ENCODE data around the gene MESP2. TPM values are rescaled to one million over a fixed set of nuclear protein-coding genes. Genes with fewer than 3 reads are reported as not detected.

The MESP2 gene
- total RNA-seq, 1 experiment from 2014 or later: 0.28 TPM

DNA sequence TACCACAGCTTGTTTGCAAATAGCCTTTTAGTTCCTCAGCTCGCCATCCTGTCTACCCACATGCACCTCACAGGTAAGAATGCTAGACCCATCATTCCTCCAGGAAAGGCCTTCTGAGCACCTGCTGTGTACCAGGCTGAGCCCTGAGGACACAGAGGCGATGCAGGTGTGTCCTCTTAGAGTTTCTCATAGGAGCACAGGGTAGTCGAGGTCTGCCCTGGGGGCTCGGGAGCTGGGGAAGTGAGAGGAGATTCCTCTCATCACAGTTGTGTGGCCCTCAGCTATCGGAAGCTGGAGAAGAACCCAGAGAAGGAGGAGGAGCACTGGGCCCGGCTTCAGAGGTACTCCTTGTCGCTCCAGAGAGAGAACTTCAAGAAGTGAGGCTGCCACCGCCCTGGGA, 33.1 kb upstream of the MESP2 start:
- no peak overlapping the region for H2BK5ac ChIP-seq (ENCODE audit: insufficient read length, low read length)
- H3K36me3 Mint-ChIP-seq (ENCODE audit: insufficient read depth in 1 of 3, low read depth in 3 of 3): no peaks in the 10 kb centered on the region
- no peak overlapping the region for H2BK15ac ChIP-seq (ENCODE audit: low read depth, low read length)
- H4K91ac ChIP-seq (ENCODE audit: insufficient read length, low read depth, low read length): no peak overlapping the region
- H3K18ac ChIP-seq (ENCODE audit: insufficient read length, low read depth, low read length): no peak overlapping the region
- no peak overlapping the region for H2AK5ac ChIP-seq (ENCODE audit: insufficient read length, low read length)
- no peak overlapping the region for H2BK120ac ChIP-seq (ENCODE audit: low read depth, low read length, poor library complexity, severe bottlenecking)
- no peak overlapping the region for H3T11ph ChIP-seq (ENCODE audit: low read length)
- DNase-seq: no peak
- H3K4me1 ChIP-seq (ENCODE audit: insufficient read depth, low read length): no peaks in the 10 kb centered on the region; the same call in 1 of the 2 replicates
- no peak overlapping the region for H3K4me3 Mint-ChIP-seq
- H3K27ac ChIP-seq (ENCODE audit: insufficient read length, low read depth, low read length): no peak overlapping the region
- peaks cover 8% of the 10 kb centered on the region for H3K23me2 ChIP-seq (ENCODE audit: insufficient read length, low read depth, low read length, poor library complexity, severe bottlenecking)
- no peak overlapping the region for H2AFZ ChIP-seq (ENCODE audit: low read length)
- H3K27me3 Mint-ChIP-seq (ENCODE audit: low read depth): peaks cover 23% of the 10 kb centered on the region
- H3K4me2 ChIP-seq (ENCODE audit: insufficient read depth, insufficient read length, low read length): no peak overlapping the region
- no peaks in the 10 kb centered on the region for H3K9me3 Mint-ChIP-seq
- no peak overlapping the region for H4K8ac ChIP-seq (replicated peaks; ENCODE audit: insufficient read length, low read depth, low read length)
- no peak overlapping the region for H2BK12ac ChIP-seq (ENCODE audit: insufficient read length, low read depth, low read length)
- no peaks in the 10 kb centered on the region for H3K79me1 ChIP-seq (ENCODE audit: insufficient read depth, low read depth, low read length, poor library complexity, severe bottlenecking)
- no peak overlapping the region for H3K9ac ChIP-seq (ENCODE audit: extremely low read depth, insufficient read length, low read length)
- no peaks in the 10 kb centered on the region for H4K20me1 ChIP-seq (ENCODE audit: control insufficient read depth, insufficient read depth, insufficient read length)
- no peak overlapping the region for H3K4ac ChIP-seq (ENCODE audit: low read depth, low read length)
- peaks cover 5 to 7% of the 10 kb centered on the region in 2 experiments; a peak in 3 of 4 replicates for H3K4me1 Mint-ChIP-seq
- H2BK20ac ChIP-seq (ENCODE audit: low read depth, low read length, poor library complexity, severe bottlenecking): no peak overlapping the region
- H3K79me2 ChIP-seq (ENCODE audit: insufficient read depth, low read length): no peaks in the 10 kb centered on the region
- H3K27me3 ChIP-seq (ENCODE audit: insufficient read depth, low read length): peaks cover 11% of the 10 kb centered on the region
- H3K56ac ChIP-seq (ENCODE audit: insufficient read length, low read depth, low read length): no peak overlapping the region
- no peak overlapping the region for H3K23ac ChIP-seq (ENCODE audit: insufficient read length, low read depth, low read length)
- no peak overlapping the region for H4K5ac ChIP-seq (ENCODE audit: insufficient read length, low read depth, low read length)
- no peak overlapping the region for H3K14ac ChIP-seq (ENCODE audit: insufficient read depth, low read length)
- H3K9me3 ChIP-seq (ENCODE audit: control insufficient read depth, low read depth, low read length): no peaks in the 10 kb centered on the region
- WGBS (ENCODE audit: extremely low coverage, insufficient read length, low lambda C conversion rate): no CpG with 5 or more reads among the region's 8 CpGs
- TF ChIP-seq, protein P1, sequence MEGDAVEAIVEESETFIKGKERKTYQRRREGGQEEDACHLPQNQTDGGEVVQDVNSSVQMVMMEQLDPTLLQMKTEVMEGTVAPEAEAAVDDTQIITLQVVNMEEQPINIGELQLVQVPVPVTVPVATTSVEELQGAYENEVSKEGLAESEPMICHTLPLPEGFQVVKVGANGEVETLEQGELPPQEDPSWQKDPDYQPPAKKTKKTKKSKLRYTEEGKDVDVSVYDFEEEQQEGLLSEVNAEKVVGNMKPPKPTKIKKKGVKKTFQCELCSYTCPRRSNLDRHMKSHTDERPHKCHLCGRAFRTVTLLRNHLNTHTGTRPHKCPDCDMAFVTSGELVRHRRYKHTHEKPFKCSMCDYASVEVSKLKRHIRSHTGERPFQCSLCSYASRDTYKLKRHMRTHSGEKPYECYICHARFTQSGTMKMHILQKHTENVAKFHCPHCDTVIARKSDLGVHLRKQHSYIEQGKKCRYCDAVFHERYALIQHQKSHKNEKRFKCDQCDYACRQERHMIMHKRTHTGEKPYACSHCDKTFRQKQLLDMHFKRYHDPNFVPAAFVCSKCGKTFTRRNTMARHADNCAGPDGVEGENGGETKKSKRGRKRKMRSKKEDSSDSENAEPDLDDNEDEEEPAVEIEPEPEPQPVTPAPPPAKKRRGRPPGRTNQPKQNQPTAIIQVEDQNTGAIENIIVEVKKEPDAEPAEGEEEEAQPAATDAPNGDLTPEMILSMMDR (conservative IDR thresholded peaks at IDR 0.05): no peak
- H3K27ac Mint-ChIP-seq: no peak overlapping the region
